T-cell (primary cell): ENCODE data around the gene MAGEF1. TPM values are rescaled to one million over a fixed set of nuclear protein-coding genes. Genes with fewer than 3 reads are reported as not detected.

Source experiments
- ATAC-seq, 4 experiments: fragments of 200-7000 bp in 3 of 4; fragments of 150-1000 bp in 1 of 4; cut with Tn5 transposase; replicated peaks in 1 of 4; 1 replicate in 3 of 4; 2 replicates in 1 of 4; pipeline ENCODE4 v1.10.0; 2021; ENCODE audit warnings: moderate library complexity in 3 of 4, mild to moderate bottlenecking in 2 of 4, moderate number of reproducible peaks in 1 of 4
- CTCF ChIA-PET, 2 donors: fragments of 300-600 bp; sonication (Branson Sonifier 250); formaldehyde crosslinking; loops; one replicate each; lab custom pipeline; 2022; ENCODE audit warnings: antibody characterized with exemption in 2 of 2; lab: Charles Lee
- POLR2A ChIA-PET, 2 donors: fragments of 300-600 bp; sonication (Branson Sonifier 250); formaldehyde crosslinking; loops; one replicate each; lab custom pipeline; 2022; ENCODE audit warnings: antibody characterized with exemption in 2 of 2; lab: Charles Lee
- DNase-seq, 35 experiments: peaks; one replicate each; pipeline versions ENCODE4 v3.0.0 to v3.0.0-alpha.2; 2013 to 2023
- H3K27ac ChIP-seq: one replicate; pipeline ENCODE4 v1.5.1; 2013; ENCODE audit warnings: low read length
- H3K27me3 ChIP-seq, 2 experiments: replicated peaks in 1 of 2; 1 replicate in 1 of 2; 2 replicates in 1 of 2; pipeline versions ENCODE4 v1.6.1 to v1.7.0; 2013; ENCODE audit warnings: low read length in 1 of 2, mixed read lengths in 1 of 2; ENCODE audit not compliant: control insufficient read depth in 2 of 2, insufficient read depth in 2 of 2; ENCODE audit errors: extremely low read depth in 1 of 2
- H3K36me3 ChIP-seq, 2 donors: 1 replicate in 1 of 2; 2 replicates in 1 of 2; pipeline versions ENCODE4 v1.6.1 to v1.7.0; 2013; ENCODE audit warnings: low read length in 1 of 2; ENCODE audit not compliant: control insufficient read depth in 2 of 2, insufficient read depth in 1 of 2; ENCODE audit errors: extremely low read depth in 1 of 2
- H3K4me1 ChIP-seq, 2 experiments: 1 replicate in 1 of 2; 2 replicates in 1 of 2; pipeline versions ENCODE4 v1.6.1 to v1.7.0; 2013; ENCODE audit warnings: low read length in 2 of 2, mixed read lengths in 1 of 2; ENCODE audit not compliant: insufficient read depth in 2 of 2, control insufficient read depth in 1 of 2; ENCODE audit errors: extremely low read depth in 1 of 2
- H3K4me3 ChIP-seq, 2 donors: 1 replicate in 1 of 2; 2 replicates in 1 of 2; pipeline versions ENCODE4 v1.5.1 to v1.7.0; 2013; ENCODE audit warnings: mild to moderate bottlenecking in 2 of 2, low read length in 1 of 2, moderate library complexity in 1 of 2; ENCODE audit not compliant: control insufficient read depth in 1 of 2; ENCODE audit errors: extremely low read depth in 1 of 2
- H3K9me3 ChIP-seq: 2 replicates; pipeline ENCODE4 v1.7.0; 2013
- H3K27ac Mint-ChIP-seq, 2 donors: one replicate each; pipeline ENCODE4 v1.8.0; 2020 to 2021; ENCODE audit warnings: mild to moderate bottlenecking in 2 of 2, mixed read lengths in 2 of 2
- H3K27me3 Mint-ChIP-seq, 2 donors: one replicate each; pipeline ENCODE4 v1.8.0; 2021 to 2022; ENCODE audit warnings: mixed read lengths in 2 of 2
- H3K36me3 Mint-ChIP-seq: one replicate; pipeline ENCODE4 v1.8.0; 2021; ENCODE audit warnings: mixed read lengths
- H3K4me1 Mint-ChIP-seq, 3 donors: one replicate each; pipeline ENCODE4 v1.8.0; 2020 to 2022; ENCODE audit warnings: mixed read lengths in 3 of 3, mild to moderate bottlenecking in 1 of 3
- H3K4me3 Mint-ChIP-seq, 3 donors: one replicate each; pipeline ENCODE4 v1.8.0; 2020 to 2022; ENCODE audit warnings: mild to moderate bottlenecking in 3 of 3, mixed read lengths in 3 of 3, moderate library complexity in 3 of 3
- H3K9me3 Mint-ChIP-seq, 3 donors: one replicate each; pipeline ENCODE4 v1.8.0; 2020 to 2022; ENCODE audit warnings: mixed read lengths in 3 of 3
- WGBS: methylation state at CpG from one replicate; pipeline ENCODE4 v1.1.5; 2013; ENCODE audit warnings: missing lambda C conversion rate; ENCODE audit not compliant: insufficient coverage; 5-methylcytosine and 5-hydroxymethylcytosine counted together
- total RNA-seq, 35 experiments: library from RNA in 6 of 35; stranded (reverse) in 6 of 35; fragments of 120-200 nt in 1 of 35; gene quantifications; one replicate each; pipeline versions ENCODE4 v1.2.1 to v1.2.4 and lab custom pipeline; 2013 to 2026

Gene MAGEF1
- total RNA-seq, 5 donors from 2014 or later (not counting 1 experiment from before 2014, with no cell fraction given): 8.6 to 17.7 (median 16.1) TPM

- Mint-ChIP-seq H3K4me3 (no peak overlapping the region), H3K36me3 (no peaks in the 10 kb centered on the region), H3K27ac (no peak overlapping the region), H3K27me3 (peaks cover 19% of the 10 kb centered on the region in 2 donors), H3K4me1 (peaks cover 0 to 2% (median 2%) of the 10 kb centered on the region in 3 donors), H3K9me3 (no peaks in the 10 kb centered on the region)
- WGBS: 81% methylated on average over 16 of the region's 18 CpGs
- peaks cover 0 to 27% of the 10 kb centered on the region in 2 experiments for H3K27me3 ChIP-seq
- H3K27ac ChIP-seq: no peak overlapping the region
- H3K4me3 ChIP-seq: no peak overlapping the region
- no peaks in the 10 kb centered on the region for H3K36me3 ChIP-seq
- ChIA-PET POLR2A (no interaction called here), CTCF (no interaction called here)
- DNase-seq (no peak), ATAC-seq (no peak)
- no peaks in the 10 kb centered on the region for H3K9me3 ChIP-seq
- no peaks in the 10 kb centered on the region for H3K4me1 ChIP-seq
These were observed 38.7 kb upstream of the MAGEF1 start for GRCh38 chr3:184750349-184751083.

- H3K36me3 Mint-ChIP-seq: no peaks in the 10 kb centered on the region
- no peak for ATAC-seq
- peaks cover 0 to 2% (median 2%) of the 10 kb centered on the region in 3 donors for H3K4me1 Mint-ChIP-seq
- Histone ChIP-seq H3K27ac (no peak overlapping the region), H3K4me1 (no peaks in the 10 kb centered on the region), H3K4me3 (no peak overlapping the region), H3K36me3 (no peaks in the 10 kb centered on the region), H3K9me3 (no peaks in the 10 kb centered on the region), H3K27me3 (peaks cover 0 to 27% of the 10 kb centered on the region in 2 experiments)
- H3K27me3 Mint-ChIP-seq: peaks cover 19 to 23% of the 10 kb centered on the region in 2 donors
- H3K27ac Mint-ChIP-seq: no peak overlapping the region
- H3K4me3 Mint-ChIP-seq: no peak overlapping the region
- CTCF ChIA-PET: interaction anchor here in 1 of 2 donors (1.0 kb wide), 1 partner anchor 188 kb away, joined by 4 read pairs; the partner anchor contains the start of gene EPHB3
- no peak for DNase-seq
- POLR2A ChIA-PET: no interaction called here
- WGBS: 83% methylated on average over 1 of the region's 2 CpGs
- H3K9me3 Mint-ChIP-seq: no peaks in the 10 kb centered on the region
These were observed 37.4 kb upstream of the MAGEF1 start for GRCh38 chr3:184749168-184749744.

GRCh38 chr3:184748219-184749135 lies 36.6 kb upstream of the MAGEF1 start:
- Mint-ChIP-seq H3K4me1 (peaks cover 0 to 2% (median 2%) of the 10 kb centered on the region in 3 donors), H3K4me3 (no peak overlapping the region), H3K27ac (no peak overlapping the region), H3K9me3 (no peaks in the 10 kb centered on the region), H3K27me3 (peaks cover 19 to 23% of the 10 kb centered on the region in 2 donors), H3K36me3 (no peaks in the 10 kb centered on the region)
- DNase-seq (peak in 1 of 35 experiments; percentile 12), ATAC-seq (no peak)
- CTCF ChIA-PET: interaction anchor here (0.7 to 1.0 kb wide), 2 partner anchors 16 to 187 kb away, joined by 4 to 7 read pairs; partner anchors contain the start of gene EPHB3 (in 1 of the 2)
- Histone ChIP-seq H3K27me3 (peaks cover 0 to 27% of the 10 kb centered on the region in 2 experiments), H3K9me3 (no peaks in the 10 kb centered on the region), H3K4me1 (no peaks in the 10 kb centered on the region), H3K4me3 (no peak overlapping the region), H3K36me3 (no peaks in the 10 kb centered on the region), H3K27ac (no peak overlapping the region)
- WGBS: 100% methylated on average over 3 of the region's 8 CpGs
- POLR2A ChIA-PET: no interaction called here

- no peak overlapping the region for H3K4me3 Mint-ChIP-seq
- H3K4me3 ChIP-seq: no peak overlapping the region
- peaks cover 0 to 20% of the 10 kb centered on the region in 2 experiments for H3K27me3 ChIP-seq
- H3K36me3 ChIP-seq: no peaks in the 10 kb centered on the region
- no peaks in the 10 kb centered on the region for H3K9me3 ChIP-seq
- ATAC-seq (no peak), DNase-seq (no peak)
- no peaks in the 10 kb centered on the region for H3K4me1 ChIP-seq
- CTCF ChIA-PET: no interaction called here
- peaks cover 19% of the 10 kb centered on the region in 2 donors for H3K27me3 Mint-ChIP-seq
- no peaks in the 10 kb centered on the region for H3K36me3 Mint-ChIP-seq
- no peak overlapping the region for H3K27ac ChIP-seq
- POLR2A ChIA-PET: no interaction called here
- 82% methylated on average over 9 of the region's 14 CpGs for WGBS
- H3K9me3 Mint-ChIP-seq: no peaks in the 10 kb centered on the region
- H3K27ac Mint-ChIP-seq: no peak overlapping the region
- H3K4me1 Mint-ChIP-seq: no peaks in the 10 kb centered on the region
These were observed 34.6 kb upstream of the MAGEF1 start for GRCh38 chr3:184746131-184747120.

- no peaks in the 10 kb centered on the region for H3K9me3 Mint-ChIP-seq
- ChIA-PET POLR2A (interaction anchor here in 1 of 2 donors (0.5 kb wide), 1 partner anchor 646 kb away, joined by 4 read pairs; no protein-coding TSS in a partner anchor), CTCF (no interaction called here)
- Histone ChIP-seq H3K36me3 (no peaks in the 10 kb centered on the region), H3K27ac (no peak overlapping the region), H3K27me3 (peaks cover 0 to 23% of the 10 kb centered on the region in 2 experiments), H3K4me3 (no peak overlapping the region), H3K4me1 (no peaks in the 10 kb centered on the region), H3K9me3 (no peaks in the 10 kb centered on the region)
- H3K4me1 Mint-ChIP-seq: no peaks in the 10 kb centered on the region
- 93% methylated on average over 7 of the region's 11 CpGs for WGBS
- ATAC-seq (no peak), DNase-seq (no peak)
- H3K4me3 Mint-ChIP-seq: no peak overlapping the region
- H3K27ac Mint-ChIP-seq: no peak overlapping the region
- peaks cover 19% of the 10 kb centered on the region in 2 donors for H3K27me3 Mint-ChIP-seq
- no peaks in the 10 kb centered on the region for H3K36me3 Mint-ChIP-seq
These were observed 33.7 kb upstream of the MAGEF1 start for GRCh38 chr3:184745526-184745925.
